C4-2B (cell line): ENCODE results near the gene SRSF7.

ENCODE experiments used
- CTCF ChIP-seq: fragments of 450-650 bp; conservative IDR thresholded peaks from 2 replicates; pipeline ENCODE4 v1.5.1; 2017; ENCODE audit warnings: mild to moderate bottlenecking
- ZFX ChIP-seq: fragments of 450-650 bp; IDR thresholded peaks from 2 replicates; pipeline ENCODE4 v1.6.1; 2017

- TF ChIP-seq CTCF (no peak), ZFX (no peak)
These were observed 32.4 kb upstream of the SRSF7 start for GRCh38 chr2:38783586-38783985.
